Fibroblast of skin of scalp (primary cell): Measurements from ENCODE around the gene TBC1D1.

Experiments
- DNase-seq: peaks from one replicate; pipeline ENCODE4 v3.0.0-alpha.2; 2013

TBC1D1 gene

GRCh38 chr4:38105475-38106220 lies 214.8 kb downstream of the TBC1D1 start:
- no peak for DNase-seq

DNA sequence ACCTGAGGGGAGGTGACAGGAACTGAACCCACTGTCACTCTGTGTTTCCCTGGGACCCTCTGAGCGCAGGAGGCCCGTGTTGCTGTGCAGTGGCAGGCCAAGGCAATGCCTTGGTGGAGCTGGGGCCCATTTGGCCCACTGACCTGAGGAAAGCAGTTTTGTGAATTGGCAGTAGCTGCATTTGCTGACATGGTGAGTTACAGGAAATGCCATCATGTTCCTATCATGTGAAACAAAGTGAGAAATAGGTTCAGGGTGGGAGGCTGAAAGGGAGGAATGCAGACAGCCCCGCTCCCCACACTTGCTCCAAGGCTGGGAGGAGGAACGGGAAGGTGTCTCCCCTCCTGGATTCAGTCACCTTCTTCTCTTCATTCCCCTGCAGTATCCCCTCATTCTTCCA lies 215.4 kb downstream of the TBC1D1 start:
- DNase-seq, result peak; percentile 32

- no peak for DNase-seq
Measured at GRCh38 chr4:38106886-38107514, 216.1 kb downstream of the TBC1D1 start.

- DNase-seq, result no peak
Measured at GRCh38 chr4:38107818-38108217, 216.9 kb downstream of the TBC1D1 start.

DNA sequence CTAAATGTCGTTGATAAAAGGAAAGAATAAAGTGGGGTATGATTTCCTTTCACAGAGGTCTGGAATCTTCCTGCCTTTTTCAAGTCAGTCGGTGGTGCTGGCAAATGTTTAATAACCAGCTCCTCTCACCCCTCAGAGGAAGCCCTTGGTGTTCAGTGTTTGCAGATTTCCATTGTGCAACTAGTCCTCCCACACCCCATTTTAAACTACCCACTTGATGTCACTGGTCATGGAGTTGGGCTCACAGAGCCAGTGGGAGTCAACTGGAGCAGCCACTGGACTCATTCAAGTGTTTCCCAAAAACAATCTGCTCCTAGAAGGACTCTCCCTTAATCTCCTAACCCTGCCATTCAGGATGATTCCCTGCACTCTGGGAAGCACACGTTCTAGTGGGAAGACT lies 218.5 kb downstream of the TBC1D1 start:
- DNase-seq, result no peak

- DNase-seq, result no peak
Measured at GRCh38 chr4:38109896-38110295, 219.0 kb downstream of the TBC1D1 start.

DNA sequence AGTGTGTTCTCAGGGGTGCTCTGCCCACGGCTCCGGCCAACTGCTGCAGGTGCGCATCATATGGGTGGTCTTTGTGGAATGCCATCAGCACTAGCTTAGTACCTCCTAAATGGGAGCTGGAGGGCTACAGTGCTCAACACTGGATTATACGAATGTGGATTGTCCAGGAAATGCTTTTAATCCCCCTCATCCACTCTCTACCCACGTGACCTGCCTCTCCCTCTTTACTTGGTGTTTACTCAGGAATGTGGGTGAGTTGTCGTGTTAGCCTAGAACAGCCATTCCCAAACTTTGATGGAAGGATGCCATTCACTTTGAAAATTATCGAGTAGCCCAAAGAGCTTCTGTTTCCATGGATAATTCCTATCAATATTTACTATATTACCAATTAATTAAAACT lies 220.1 kb downstream of the TBC1D1 start:
- no peak for DNase-seq

DNA sequence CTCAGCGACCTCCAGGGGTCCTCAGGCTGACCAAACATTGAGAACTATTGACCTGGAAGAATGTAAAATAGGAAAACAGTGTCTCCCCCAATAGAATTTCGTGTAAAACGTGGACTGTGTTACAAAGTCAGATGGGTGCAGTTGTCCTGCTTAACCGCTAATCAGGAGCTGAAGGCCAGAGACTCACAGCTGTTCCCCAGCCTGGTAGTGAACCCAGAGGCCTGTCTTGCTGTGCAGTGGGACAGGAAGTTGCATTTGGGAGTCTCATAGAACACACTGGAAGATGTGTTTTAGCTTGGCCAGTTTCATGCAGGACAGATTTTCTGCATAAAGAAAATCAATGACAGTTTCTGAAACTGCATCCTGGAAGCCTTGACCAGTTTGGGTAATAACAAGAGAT lies 220.8 kb downstream of the TBC1D1 start:
- DNase-seq, result no peak

- DNase-seq, result no peak
Measured at GRCh38 chr4:38113132-38113531, 222.2 kb downstream of the TBC1D1 start.

GRCh38 chr4:38113551-38113950 lies 222.7 kb downstream of the TBC1D1 start:
- no peak for DNase-seq

DNA sequence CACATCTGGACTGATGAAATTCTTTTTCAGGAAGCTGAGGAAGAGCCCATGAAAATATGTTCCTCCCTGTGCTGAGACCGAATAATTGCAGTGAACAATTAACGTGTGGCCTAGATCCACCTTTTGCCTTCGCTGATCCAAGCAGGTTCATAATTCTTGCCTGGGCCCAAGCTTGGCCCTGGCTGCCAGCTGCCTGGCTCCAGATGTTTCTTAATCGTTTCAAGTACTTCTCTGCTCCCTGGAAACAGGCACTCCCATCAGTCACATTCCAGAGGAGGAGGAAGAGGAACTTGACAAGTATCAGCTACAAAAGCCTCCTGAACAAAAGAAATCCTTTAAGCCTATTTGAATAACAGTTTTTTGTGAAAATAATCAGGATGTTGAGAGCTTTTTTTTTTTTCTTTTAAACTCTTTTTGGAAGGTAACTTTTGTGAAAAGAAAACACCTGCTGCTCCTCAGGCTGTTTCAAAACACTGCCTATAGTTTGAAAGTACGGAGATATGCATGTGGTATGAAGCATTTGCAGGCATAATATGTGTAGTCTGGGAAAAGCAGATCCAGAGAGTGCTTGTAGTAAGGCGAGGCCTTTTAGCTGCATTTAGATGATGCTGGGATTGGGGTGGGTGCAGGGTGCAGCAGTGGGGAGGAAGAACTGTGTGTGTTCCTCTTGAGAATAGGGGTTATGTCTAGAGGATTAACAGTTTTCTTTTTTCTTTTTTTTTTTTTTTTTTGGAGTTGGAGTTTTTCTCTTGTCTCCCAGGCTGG lies 223.7 kb downstream of the TBC1D1 start:
- no peak for DNase-seq

- DNase-seq, result no peak
Measured at GRCh38 chr4:38115601-38116000, 224.7 kb downstream of the TBC1D1 start.

DNA sequence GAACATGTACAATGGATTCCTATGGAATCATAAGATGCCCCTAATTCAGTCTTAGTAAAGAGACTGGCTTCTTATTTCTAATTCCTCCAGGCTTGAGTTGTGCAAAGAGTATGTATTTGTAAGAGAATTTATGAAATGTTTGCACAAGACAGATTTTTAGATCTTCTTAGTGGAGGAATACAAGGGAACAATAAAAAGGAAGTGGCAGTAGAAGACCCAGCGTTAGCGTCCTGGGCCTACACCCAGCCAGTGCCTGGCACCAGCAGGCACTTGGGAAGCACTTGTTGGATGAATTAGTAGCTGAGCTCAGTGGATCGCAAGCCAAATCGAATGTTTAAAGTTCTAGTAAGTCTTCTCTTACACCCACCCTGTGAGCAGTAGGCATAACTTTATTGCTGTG lies 226.7 kb downstream of the TBC1D1 start:
- DNase-seq, result no peak

DNA sequence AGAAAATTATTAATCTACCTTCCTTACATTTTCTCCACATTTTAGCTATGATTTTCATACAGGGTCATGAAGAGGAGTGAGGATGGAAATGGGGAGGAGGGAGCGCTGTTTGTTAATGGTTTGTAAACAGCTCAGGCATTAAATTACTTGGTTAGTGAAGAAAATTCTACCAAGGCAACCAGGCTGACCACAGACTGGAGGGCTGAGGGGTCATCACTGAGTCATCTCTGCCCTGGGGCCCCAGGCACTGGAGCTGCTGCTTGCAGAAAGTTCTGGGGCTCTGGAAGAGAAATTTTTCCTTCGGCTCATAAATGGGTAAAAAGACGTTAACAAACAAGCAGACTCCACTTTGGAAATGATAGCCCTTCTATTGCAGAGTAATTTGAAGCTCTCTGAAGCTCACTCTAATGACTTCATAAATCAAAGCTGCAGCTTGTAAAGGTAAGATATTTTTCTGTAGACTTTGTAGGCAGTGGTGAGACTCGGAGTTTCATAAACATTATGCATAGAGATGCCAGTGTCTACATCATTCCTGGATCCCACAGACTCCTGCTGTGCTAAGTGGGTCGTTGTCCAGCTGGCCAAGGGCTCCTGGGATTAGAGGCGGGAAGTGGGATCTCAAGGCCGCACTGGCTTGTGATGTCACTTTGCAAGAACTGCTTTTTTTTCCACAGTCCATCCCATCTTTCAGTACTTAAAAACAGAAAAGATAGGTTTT lies 228.9 kb downstream of the TBC1D1 start:
- peak; percentile 51 for DNase-seq

DNA sequence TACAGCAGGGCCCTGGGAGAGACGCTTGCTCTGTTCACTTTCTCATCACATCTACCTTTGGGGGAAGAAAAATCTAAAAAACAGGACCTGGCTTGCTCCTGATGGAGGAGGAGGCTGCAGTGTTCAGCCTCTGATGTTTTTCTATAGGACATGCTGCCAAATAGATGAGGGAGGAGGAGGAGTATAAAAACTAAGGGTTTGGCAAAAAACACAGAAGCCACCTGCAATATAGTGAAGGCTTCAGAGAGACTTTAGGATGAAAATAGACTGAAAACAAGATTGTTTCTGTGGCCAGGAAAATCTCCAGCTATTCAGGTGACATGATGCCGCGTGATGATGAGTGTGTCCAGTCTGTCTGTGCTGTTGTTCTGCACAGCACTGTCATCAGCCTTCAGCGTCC lies 229.9 kb downstream of the TBC1D1 start:
- DNase-seq, result no peak

GRCh38 chr4:38122060-38122459 lies 231.2 kb downstream of the TBC1D1 start:
- DNase-seq, result no peak

GRCh38 chr4:38123555-38123954 lies 232.7 kb downstream of the TBC1D1 start:
- no peak for DNase-seq

DNA sequence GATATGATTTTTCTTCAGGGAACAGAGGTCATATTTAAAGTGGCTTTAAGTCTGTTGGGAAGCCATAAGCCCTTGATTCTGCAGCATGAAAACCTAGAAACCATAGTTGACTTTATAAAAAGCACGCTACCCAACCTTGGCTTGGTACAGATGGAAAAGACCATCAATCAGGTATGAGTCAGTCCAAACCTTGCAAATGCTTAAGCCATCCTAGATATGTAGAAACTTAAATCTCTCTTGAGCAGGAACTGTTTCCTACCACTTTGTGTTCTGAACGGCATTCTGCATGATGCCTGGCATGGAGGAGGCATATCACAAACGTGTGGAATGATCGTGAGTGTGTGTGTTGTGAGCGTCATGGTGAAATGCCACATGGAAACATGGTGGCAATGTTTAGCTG lies 234.1 kb downstream of the TBC1D1 start:
- DNase-seq, result no peak

DNA sequence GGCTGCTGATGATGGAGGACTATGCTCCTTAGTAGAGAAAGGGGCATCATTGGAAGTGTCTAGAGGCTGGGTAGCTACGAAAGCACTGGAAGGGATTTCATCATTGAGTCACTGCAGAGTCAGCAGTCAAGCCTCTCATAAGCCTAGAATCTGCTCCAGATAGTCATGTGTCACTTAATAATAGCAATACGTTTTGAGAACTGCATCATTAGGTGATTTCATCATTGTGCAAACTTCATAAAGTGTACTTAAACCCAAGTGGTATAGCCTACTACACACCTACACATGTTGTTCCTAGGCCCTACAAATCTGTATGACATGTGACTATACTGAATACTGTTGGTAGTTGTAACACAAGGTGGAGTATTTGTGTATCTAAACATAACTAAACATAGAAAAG lies 234.9 kb downstream of the TBC1D1 start:
- DNase-seq, result no peak

GRCh38 chr4:38128478-38129459 lies 237.9 kb downstream of the TBC1D1 start:
- peak; percentile 47 for DNase-seq

DNA sequence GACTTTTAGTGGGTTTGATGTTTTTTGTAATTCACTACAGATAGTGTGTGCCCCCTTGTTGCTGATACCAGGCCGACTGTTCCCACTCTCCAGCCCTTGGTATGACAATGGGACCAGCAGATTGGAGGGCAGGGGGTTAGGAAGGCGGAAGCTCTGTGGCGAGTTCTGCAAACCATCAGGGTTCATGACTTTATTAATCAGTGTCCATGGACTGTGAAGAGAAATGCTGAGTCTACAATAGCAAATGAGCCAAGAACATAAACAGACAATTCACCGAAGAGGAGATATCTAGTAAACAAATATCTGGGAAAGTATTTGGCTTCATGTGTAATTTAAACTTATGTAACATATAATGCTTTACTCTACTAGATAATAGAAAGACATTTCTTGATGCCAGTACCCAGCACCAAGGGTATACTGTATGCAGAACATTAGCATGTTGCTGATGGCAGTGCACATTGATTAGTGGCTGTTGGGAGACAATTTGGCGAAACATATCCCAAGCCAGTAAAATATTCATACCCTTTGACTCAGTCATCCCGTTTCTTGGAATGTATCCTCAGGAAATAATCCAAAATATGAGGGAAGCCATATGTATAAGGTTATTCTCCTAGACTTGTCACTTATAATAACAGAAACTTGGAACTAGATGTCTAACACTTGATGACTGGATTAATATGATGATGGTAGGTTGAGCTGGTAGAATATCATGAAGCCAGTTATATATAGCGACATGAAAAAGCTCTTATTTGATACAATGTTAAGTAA lies 238.8 kb downstream of the TBC1D1 start:
- DNase-seq, result peak; percentile 66
